Mesenteric fat pad (tissue), 1 donor: Measurements from ENCODE around the gene SEMA4C. TPM values are rescaled to one million over a fixed set of nuclear protein-coding genes. Genes with fewer than 3 reads are reported as not detected.
"Not testable (repeated sequence)": the region's sequence is repeated elsewhere in the genome, so short reads cannot be mapped to it uniquely, and the experiment has no call there.

Experiments
- DNase-seq: peaks from one replicate; pipeline ENCODE4 v3.0.0-alpha.2; 2020; ENCODE audit warnings: low spot score
- total RNA-seq: library from RNA; stranded (reverse); fragmentation: NEBNext Ultra II Directional; extraction: Animal tissue kit (Norgen Biotek cat#: 25700); gene quantifications from one replicate; pipeline ENCODE4 v1.2.1, GENCODE V29; 2021
- donor health status: DM: yes; HTN: yes; CAD: no.

The SEMA4C gene
- total RNA-seq, 1 donor from 2014 or later, result 25.9 TPM

DNA sequence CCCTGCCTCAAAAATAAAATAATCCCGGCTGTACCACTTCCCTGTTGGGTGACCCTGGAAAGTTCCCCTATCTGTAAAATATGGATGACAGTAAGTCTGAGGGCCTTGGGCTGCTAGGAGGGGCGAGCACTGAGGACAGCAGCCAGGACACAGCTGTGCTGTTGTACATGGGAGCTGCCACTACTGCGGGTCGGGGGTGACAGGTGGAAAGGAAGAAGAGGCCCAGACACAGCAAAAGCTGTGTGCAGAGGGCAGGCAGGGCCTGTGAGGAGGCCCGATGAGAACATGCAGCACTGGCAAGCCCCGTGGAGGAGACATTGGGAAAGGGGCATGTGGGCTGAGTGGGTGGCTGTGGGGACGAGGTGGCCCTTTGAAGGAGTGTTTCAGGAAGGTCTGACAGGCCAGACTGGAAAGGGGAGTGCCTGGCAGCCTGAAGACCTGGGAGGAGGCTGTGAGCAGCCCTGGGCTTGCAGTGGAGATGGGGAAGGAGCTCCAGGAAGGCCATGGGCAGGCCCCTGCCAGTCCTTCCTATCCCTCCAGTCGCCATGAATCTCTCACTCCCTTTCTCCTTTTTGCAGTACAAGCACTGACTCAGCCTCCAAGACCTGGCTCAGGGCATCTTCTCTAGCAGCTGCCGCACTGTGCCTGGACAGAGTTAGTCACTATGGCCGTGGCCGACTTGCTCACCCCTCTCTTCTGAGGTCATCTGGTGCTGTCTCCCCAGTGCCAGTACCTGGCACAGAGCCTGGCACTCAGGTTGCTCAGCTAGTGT, 28.9 kb upstream of the SEMA4C start:
- no peak for DNase-seq

DNA sequence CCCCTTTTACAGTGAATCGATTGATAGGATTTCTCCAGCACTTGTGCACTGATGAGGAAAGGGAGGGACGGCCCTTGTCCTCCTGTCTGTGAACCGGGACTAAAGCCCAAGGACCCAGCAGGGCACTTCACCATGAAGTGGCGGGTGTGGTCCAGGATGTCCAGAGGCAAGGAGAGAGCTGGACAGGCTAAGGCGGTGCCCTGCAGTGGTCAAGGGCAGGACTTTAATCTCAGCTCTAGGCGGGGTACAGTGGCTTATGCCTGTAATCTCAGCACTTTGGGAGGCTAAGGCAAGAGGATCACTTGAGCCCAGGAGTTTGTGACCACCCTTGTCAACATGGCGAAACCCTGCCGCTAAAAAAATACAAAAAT, 28.2 kb upstream of the SEMA4C start:
- no peak for DNase-seq

DNA sequence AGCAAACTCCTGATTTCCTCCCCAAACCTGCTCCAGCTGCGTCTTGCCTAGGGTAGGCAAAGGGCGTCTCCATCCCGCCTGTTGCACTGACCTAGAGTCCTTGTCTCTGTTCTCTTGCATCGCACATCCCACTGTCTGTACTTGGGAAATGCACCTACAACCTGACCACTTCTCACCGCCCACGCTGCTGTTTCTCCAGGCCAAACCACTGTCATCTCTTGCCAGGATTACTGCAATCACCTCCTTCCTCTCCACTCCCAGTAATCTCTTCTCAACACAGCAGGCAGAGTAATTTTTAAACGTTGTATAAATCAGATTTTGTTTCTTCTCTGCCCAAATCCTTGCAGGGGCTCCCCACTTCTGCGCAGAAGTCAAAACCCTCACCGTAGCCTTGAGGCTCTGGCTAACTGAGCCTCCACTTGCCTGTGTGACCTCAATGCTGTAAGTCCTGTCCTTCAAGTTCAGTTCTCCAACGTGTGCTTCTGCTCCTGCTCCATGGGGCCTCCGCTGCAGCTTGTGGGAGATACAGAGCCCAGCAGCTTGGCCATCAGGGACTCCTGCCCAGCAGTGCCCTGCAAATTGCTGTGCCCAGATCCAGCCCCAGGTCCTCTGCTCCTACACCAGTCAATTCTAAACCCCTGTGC, 27.7 kb upstream of the SEMA4C start:
- DNase-seq, result no peak

DNA sequence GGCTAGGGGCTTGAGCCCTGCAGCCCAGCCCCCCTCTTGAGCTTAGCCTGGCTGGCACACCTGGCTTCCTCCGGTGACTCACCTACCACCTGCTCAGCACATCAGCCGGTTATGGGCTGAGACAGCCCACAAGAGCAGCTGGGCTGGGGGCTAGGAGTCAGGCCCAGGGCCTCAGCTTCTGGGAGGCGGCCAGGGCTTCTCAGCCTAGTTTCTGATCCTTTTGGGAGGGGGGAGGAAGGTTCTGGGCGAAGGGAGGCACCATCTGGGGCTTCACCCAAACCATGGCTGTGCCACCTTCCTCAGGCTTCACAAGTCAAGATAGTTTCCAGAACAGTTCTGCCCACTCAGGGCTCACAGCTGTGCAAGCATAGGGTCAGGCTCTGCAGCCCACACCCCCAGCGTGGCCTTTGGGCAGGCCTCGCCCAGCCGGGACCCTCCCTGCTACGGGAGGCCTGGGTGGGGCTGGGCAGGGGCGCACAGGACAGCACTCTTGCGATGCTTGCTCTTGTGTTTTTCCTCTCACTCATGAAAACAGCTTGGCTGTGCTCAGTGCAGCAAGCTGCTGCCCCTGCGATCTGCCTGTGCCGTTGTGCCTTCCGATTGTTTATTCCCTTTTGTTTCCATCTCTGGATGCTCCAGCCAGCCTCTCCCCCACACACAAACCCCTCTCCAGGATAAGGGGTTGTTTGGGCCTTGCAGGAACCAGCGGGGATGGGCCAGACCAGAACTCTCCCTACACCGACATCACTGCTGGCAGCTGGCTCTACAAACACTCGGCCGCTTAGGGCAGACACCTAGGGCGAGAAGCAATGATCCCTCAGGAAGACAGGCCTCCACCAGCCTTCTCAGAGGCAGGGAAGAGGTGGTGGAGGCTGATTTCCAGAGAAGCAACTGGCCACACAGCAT, 26.1 kb upstream of the SEMA4C start:
- no peak for DNase-seq

DNA sequence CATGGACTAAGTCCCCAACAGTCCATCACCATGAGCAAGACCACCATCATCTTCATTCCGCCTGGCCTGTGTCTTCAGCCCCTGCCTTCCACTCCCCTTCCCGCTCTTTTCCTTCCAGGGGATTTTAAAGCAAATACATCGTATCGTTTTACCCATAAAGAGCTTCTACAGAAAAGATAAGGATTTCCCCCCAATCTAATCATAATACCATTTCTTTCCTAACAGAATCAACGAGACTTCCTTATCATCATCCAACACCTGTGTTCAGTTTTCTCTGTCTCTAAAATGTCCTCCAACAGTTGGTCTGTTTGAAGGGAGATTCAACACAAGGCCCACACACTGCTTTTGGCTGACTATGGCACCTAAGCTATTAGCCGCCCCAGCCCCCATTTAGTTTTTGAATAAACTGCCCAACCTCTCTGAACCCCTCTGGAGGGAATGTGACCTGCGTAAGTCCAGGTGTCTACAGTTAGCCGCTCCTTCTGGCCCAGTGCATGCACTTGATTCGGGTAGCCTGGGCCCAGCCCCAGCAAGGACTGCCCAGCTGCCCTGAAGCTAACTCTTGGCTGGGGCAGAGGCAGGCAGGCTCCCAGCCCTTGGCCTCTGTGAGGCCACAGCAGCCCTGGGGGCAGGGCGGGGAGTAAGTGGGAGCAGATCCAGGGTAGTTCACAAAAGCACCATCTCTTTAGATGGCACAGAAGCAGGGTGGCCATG, 25.3 kb upstream of the SEMA4C start:
- DNase-seq, result no peak

DNA sequence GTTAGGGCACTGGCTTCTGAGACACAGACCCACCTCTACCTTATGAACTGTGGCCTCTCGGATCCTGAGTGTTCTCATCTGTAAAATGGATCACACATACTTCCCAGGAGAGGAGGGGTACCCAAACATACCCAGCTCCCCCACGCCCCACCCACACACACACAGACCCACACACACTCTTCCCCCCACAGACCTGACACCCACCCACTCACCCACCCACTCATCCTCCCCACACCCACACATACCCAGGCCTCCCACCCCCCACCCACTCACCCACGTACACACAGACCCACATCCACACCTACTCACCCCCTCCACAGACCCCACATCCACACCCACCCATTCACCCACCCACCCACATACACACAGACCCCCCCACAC, 24.3 kb upstream of the SEMA4C start:
- no peak for DNase-seq

DNA sequence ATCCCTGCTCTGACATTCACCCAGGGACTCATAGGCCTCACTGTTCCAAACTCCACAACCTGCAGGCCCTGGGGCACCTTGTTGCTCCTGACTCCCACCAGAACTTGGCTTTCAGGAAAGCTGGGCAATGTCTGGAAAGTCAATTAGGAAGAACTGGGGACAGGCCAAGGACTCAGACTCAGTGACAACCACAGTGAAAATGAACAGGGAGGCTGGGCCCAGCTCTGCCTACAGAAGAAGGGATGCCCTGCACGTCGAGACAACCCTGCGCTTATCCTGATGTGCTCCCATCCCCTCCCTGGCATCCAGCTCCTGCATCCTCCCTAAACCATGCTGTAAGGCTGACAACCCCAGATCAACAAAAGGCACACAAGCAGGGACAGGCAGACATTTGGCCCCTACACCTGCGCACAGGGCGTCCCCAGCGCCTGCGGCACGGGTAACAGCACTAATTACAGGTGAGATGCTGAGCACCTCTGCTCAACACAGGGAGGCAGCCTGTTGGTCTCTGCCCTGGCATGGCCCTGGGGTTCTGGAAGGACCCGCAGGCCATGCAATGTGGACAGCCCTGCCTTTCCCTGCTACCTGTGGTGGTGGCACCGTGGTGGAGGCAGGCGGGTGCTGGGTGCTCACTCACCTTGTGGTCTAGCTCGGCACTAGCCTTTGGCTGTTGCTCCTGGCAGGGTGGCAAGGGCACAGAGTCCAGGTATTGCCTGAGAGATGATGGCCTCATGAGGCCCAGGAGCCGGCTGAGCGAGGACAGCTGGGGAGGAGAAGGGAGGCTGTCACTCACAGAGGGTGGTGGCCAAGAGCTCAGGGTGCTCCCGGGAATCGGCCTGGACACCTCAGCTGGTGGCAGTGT, 23.6 kb upstream of the SEMA4C start:
- DNase-seq, result no peak

DNA sequence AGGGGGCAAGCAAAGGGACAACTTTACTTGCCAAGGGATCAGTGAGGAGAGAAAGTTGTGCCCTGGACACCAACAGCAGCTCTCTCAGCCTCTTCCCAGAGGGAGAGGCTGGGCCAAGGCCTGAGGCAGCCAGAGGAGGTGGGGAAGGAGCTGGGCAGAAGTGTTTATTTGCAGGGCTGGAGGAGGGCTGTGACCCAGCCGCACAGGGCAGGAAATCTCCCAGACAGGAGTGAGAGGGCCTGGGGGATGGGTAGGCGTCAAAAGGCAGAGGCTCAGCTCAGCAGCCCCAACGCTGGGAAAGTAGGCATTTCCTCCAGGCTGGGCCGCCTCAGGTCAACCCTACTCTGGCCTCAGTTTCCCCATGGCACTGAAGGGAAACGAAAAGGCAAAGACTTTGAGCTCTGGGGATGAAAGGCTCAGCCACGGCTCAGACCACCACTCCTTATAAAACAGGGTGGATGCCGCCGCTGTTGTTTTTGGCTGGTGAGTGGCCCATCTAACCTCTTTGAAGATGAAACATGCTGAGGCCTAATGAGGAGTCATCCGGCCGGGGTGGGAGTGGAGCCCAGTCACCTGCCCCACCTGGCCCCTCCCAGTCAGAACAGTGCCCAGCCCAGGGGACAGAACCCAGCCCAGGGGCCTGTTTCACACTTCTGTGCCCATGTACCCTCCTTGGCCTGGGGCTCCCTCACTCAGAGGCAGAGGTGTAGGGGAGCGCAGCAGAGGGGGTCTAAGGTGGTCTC, 21.9 kb upstream of the SEMA4C start:
- DNase-seq, result no peak

DNA sequence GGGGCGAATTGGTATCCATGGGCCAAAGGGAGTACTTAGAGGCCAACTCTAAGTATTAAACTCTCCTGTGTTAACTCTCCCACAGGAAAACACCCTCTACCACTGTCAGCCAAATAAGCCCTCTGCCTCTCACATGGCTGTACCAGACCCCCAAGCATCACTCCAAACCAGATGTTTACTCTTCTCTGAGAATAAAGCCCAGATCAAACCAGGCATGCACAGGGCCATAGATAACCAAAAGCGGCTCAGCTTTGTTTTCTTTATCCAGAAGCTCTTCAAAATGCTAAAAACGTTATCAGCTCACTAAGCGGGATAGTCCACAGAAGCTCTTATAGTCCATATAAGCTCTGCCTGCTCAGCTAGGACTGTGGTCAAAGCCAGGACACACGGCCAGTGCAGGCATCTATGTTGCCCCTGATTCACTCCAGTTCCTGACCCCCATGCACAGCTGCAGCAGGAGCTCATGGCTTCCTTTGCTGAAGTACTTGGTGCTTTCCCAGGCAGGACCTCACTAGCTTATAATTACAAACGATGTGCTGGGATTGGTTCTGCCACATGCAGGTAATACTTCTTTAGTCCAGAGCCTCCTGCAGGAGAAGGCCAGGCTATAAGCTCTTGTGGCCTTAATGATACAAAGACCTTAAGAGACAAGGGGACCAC, 21.0 kb upstream of the SEMA4C start:
- DNase-seq, result no peak

DNA sequence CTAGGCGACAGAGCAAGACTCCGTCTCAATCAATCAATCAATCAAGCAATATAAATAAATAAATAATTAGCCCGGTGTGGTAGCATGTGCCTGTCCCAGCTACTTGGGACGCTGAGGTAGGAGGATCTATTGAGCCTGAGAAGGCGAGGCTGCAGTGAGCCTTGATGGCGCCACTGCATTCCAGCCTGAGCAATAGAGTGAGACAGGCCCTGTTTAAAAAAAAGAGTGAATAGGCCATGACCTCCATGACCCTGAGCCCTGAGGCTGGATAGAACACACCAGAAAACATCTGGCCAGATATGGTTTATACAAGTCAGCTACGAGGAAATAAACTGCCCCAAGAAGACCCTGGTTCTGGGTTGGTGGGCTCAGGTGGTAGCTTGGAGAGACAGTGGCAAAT, 20.4 kb upstream of the SEMA4C start:
- DNase-seq, result no peak

DNA sequence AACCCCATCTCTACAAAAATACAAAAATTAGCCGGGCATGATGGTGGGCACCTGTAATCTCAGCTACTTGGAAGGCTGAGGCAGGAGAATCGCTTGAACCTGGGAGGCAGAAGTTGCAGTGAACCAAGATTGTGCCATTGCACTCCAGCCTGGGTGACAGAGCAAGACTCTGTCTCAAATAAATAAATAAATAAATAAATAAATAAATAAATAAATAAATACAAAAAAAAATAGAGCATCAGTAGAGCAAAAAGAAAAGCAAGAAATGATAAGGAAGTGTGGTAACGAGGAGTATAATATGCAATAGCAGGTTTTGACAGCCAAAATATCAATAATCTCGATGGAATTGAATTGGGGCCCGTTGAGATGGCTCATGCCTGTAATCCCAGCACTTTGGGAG, 19.6 kb upstream of the SEMA4C start:
- DNase-seq, result not testable (repeated sequence)

DNA sequence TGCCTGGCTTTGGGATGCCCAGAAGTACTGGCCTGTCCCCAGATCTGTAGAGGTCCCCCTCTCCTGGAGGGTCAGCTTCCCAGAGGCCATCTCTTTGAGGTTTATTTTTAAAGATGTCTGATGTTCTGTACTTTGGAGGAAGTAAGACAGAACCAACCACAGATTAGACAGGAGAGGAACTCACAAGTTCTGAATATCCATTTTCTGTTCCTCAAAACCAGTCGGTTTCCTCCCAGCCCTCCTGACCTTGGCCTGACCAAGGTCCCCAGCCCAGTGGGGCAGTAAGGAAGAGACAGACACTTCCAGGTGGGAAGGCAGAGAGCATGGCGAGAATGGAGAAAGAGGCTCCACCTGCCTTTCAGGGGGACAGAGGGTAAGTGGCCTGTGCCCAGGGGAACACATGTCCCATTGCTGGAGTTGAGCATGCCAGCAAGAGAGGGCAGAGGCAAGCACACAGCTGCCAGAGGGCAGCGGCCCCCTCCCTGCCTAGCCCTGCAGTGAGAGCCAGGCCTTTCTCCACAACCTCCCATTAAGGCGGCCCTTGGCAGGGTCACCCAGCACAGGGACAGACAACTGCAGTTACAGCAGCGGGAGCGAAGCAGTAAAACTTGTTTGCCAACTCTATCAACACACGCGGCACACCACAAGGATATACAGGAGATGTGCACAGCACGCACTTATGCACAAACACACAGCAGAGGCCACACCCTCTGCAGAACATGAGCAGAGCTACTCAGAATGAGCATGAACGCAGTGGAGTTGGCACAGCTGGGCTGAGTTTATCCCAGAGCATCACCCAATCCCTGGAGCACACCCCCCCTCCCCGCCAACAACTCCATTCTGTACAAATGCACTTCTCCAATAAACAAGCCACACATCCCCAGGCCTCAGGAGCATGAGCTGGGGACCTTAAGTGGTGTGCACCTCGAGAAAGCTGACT, 18.5 kb upstream of the SEMA4C start:
- DNase-seq, result no peak

DNA sequence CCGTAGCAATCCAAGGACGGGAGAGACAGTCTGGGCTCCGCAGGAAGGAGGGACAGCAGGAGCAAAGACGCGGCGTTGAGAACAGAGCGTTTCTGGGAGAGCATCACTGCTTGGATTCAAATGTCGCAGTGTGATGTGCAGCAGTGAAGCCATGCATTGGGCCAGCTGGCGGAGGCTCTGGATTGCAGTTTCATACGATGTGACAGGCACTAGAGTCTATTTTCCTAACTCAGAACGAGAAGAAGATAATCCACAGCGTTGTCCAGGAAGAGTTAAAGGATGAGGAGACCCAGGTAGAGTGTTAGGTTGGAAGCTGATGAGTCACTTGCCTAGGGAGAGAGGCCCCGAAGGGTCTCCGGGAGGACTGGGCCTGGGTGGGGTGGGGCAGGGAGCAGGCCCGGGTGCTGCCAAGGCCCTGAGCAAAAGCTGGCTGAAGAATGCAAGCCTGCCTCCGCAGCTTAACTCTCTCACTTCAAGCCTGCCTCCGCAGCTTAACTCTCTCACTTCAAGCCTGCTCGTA, 17.7 kb upstream of the SEMA4C start:
- DNase-seq, result no peak

DNA sequence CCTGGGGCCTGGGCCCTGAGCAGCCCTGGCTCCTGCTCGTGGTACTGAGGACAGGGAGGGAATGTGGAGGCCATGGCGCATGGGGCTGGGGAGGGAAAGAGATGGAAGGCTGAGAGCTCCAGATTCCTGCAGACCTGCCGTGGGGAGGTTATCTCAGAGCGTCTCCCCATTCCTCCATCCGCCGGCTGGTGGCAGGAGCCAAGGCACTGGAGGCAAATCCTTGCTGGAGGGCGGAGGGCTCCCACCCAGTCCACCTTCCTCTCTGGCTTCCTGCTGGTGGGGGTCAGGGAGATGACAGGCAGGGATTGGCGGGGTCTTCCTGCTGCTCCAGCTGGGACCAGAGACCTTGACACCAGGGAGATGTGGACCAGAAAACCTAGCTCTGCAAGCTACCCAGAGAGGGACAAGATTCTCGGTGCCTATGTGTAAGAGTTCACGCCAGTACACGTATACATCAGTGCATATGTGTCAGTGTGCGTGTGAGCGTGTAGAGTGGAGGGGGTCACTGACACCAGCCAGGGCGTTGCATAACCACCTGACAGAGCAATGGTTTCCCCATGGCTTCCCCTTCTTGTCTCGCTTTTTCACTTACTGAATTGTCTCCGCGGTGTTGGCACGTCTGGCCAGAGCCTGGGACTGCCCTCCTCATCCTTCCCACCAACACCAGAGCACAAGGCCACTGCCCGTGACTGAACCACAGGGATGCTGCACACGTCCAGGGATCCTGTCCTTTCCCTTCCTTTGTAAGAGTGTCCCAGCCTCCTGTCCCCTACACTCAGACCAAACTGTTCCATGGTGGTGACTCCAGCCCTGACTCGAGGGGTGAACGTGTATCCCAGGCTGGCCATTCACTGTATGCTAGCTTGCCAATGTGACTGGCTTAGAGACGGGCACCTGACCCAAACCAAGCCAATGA, 15.8 kb upstream of the SEMA4C start:
- no peak for DNase-seq

DNA sequence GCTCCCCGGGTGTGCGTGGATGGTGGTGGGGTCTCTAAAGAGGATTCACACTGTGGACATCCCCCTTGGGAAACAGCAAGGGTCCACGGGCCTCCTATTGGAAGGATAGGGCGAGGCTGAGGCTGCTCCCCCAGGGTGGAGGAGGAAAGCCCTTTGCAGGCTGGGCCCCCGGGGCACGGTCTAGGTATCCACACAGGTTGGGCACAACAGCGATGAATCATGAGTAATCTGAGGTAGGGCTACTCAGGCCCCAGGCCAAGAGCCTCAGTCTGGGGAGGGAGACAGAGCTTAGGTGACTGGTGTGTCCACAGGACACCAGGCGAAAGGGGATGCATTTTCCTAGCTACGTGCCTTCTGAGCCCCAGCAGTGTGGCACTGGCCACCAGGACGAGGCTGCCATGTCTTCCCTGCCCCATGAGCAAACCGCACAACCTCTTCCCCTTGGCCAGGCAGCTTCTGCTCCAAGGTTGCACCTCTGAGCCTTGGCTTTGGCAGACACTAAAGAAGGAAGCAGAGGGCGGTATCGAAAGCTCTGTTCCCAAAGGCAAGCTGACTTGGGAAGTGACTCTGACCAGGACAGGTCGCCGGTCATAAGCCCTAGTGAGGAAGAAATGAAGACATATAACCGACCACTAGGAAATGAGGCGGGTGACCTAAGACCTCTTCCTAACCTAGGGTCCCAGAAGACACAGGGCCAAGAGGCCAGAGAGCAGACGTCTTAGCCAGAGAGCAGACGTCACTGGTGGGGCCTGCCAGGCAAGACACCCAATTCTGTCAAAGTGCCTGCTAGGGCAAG, 14.6 kb upstream of the SEMA4C start:
- no peak for DNase-seq

DNA sequence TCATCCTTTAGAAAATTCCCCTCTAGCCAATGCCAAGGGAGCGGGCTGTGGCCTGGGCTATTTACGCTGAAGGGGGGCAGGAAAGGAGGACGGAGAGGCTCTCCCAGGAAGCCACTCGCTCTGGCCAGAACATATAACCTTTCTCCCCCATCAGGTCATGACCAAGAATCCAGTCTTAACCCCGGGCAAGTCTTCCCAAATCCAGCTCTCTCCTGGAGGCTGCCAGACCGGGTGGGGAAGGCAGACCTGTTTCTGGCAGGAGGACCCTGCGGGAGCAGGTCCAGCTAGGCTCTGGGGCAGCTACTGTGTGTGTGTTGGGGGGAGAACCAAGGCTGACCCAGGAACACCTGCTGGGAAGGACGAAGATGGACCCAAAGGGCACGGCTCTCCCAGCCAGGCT, 13.4 kb upstream of the SEMA4C start:
- no peak for DNase-seq
